Neural progenitor cell (in vitro differentiated cells): ENCODE data around the gene TUBD1.

Source experiments
- CTCF ChIP-seq: fragments of 200-600 bp; sonication (generic); IDR thresholded peaks from 2 replicates; pipeline ENCODE4 v1.5.1; 2017; ENCODE audit warnings: antibody characterized with exemption, mild to moderate bottlenecking
- EZH2phosphoT487 ChIP-seq: fragments of 200-600 bp; sonication (generic); IDR thresholded peaks from 2 replicates; pipeline ENCODE4 v1.6.1; 2017; ENCODE audit warnings: antibody characterized with exemption

DNA sequence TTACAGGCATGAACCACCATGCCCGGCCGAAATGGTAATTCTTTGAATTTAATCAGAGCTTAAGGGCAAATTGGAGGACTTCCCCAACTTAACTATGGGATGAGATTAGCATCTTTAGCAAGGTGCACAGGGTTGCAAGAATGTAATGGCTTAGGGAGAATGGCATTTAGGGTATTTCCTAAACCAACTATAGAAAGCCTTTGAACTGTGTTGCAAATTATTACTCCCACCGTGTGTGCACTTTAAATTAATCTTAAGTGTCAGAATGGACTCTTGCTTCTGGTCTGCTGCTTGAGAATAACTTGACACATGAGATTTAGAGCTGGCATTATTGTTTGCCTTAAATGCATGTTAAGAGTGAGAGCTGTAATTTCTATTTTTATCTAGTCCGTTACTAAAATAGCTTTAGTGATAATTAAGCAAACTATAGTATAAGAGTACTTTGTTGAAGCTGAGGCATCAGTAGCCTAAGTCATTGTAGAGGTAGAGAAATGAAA is 59.8 kb downstream of the TUBD1 start:
- no peak for TF ChIP-seq EZH2phosphoT487
- TF ChIP-seq CTCF: no peak
